ENCODE measurements around the gene NT5C. TPM values are rescaled to one million over a fixed set of nuclear protein-coding genes. Genes with fewer than 3 reads are reported as not detected.
A peak's percentile ranks its signal among the peaks of the same experiment; 100 is the strongest.

The NT5C gene
- total RNA-seq, 4 donors from 2014 or later = 62.5 to 107 (median 105) TPM

DNA sequence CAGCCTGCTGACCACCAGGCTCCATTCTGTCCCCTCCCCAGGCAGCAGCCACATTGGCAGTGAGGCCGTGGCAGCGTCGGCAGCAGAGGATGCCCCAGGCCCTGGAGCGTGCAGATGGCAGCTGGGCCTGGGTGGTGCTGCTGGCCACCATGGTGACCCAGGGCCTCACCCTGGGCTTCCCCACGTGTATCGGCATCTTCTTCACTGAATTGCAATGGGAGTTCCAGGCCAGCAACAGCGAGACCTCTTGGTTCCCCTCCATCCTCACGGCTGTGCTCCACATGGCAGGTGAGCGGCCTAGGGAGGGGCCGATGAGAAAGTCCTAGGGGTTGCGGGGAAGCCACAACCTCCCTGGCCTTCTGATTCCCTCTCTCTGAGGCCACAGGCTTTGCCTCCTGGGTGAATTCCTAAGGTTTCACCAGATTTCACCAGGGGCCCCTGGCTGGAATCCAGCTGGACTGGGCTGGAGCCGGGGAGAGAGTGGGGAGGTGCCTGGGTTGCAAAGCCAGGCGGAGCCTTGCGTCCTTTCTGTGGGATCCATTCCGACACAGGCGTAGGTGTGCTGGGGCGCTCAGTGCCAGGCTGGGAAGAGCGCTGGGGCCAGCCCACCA, 37.9 kb downstream of the NT5C start:
- intact Hi-C loops (cut with DNase I; ENCODE audit: low total_unique reads) = no loop called here
- WGBS, 2 donors = 50 to 57% methylated on average over 9 to 18 of the region's 18 CpGs
- TF ChIP-seq, protein P1, sequence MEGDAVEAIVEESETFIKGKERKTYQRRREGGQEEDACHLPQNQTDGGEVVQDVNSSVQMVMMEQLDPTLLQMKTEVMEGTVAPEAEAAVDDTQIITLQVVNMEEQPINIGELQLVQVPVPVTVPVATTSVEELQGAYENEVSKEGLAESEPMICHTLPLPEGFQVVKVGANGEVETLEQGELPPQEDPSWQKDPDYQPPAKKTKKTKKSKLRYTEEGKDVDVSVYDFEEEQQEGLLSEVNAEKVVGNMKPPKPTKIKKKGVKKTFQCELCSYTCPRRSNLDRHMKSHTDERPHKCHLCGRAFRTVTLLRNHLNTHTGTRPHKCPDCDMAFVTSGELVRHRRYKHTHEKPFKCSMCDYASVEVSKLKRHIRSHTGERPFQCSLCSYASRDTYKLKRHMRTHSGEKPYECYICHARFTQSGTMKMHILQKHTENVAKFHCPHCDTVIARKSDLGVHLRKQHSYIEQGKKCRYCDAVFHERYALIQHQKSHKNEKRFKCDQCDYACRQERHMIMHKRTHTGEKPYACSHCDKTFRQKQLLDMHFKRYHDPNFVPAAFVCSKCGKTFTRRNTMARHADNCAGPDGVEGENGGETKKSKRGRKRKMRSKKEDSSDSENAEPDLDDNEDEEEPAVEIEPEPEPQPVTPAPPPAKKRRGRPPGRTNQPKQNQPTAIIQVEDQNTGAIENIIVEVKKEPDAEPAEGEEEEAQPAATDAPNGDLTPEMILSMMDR (IDR thresholded peaks at IDR 0.05) = no peak
- TF ChIP-seq POLR2A (IDR thresholded peaks at IDR 0.05) = no peak
- no peak for DNase-seq (ENCODE audit: low spot score in 2 of 2)
- no peak overlapping the region for H3K4me3 ChIP-seq (ENCODE audit: low read depth, poor library complexity, severe bottlenecking)

- WGBS, 2 donors = 72 to 84% methylated on average over 10 of the region's 10 CpGs
- H3K4me3 ChIP-seq (ENCODE audit: low read depth, poor library complexity, severe bottlenecking) = no peak overlapping the region
- DNase-seq (ENCODE audit: low spot score in 2 of 2) = no peak
- intact Hi-C loops (cut with DNase I; ENCODE audit: low total_unique reads) = no loop called here
- TF ChIP-seq, protein P1 (IDR thresholded peaks at IDR 0.05) = no peak
- no peak for TF ChIP-seq POLR2A (IDR thresholded peaks at IDR 0.05)
Measured at GRCh38 chr17:75091855-75092327, 39.7 kb downstream of the NT5C start.

- intact Hi-C loops (cut with DNase I; ENCODE audit: low total_unique reads) = no loop called here
- TF ChIP-seq, protein P1 (IDR thresholded peaks at IDR 0.05) = no peak
- TF ChIP-seq POLR2A (IDR thresholded peaks at IDR 0.05) = no peak
- 40 to 45% methylated on average over 19 of the region's 19 CpGs for WGBS, 2 donors
- no peak for DNase-seq (ENCODE audit: low spot score in 2 of 2)
- H3K4me3 ChIP-seq (ENCODE audit: low read depth, poor library complexity, severe bottlenecking) = no peak overlapping the region
Measured at GRCh38 chr17:75090871-75091854, 40.4 kb downstream of the NT5C start.

DNA sequence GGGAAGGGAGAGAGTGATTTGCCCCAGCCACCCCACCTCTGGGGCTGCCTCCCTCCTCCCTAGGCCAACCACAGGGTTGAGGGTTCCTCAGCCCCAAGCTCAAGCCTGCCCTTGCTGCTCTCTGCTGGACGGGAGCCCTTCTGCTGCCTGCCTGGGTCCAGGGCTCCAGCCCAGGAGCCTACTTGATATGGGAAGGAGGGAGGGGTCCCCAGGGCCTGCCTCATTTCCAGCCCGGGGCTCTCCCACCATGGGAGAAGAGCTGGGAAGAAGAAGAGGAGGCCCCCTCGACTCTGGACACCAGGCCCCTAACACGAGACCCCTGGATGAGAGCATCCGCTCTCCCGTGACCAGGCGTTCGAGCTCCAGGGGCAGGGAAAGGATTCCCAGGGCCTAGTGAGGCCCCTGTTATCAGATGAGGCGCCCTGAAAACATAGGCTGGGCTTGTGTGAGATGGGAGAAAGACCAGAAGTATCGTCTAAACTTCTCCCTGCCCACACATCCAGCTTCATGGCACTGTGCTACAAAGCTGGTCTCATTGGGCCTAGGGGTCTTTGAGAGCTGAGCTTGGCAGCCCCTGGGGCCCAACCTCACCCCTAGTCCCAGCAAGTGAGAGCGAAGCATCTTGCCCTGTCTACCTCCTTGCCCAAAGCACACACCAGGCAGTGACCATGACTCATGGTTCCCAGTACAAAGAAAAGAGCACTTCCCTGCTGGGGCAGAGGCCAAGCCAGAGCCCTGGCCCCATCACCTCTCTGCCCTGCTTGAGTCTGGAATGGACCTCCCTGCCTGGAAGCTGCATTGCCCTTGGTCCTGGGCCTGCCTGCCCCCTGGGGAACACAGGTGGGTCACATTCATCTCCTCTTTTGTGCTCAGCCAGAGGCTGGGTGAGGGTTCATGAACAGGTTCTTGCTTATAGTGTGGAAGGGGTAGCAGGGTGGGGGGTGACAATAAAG, 42.8 kb downstream of the NT5C start:
- no peak for DNase-seq (ENCODE audit: low spot score in 2 of 2)
- no peak for TF ChIP-seq POLR2A (IDR thresholded peaks at IDR 0.05)
- TF ChIP-seq, protein P1 (IDR thresholded peaks at IDR 0.05) = no peak
- WGBS, 2 donors = 60 to 71% methylated on average over 8 to 10 of the region's 11 CpGs
- H3K4me3 ChIP-seq (ENCODE audit: low read depth, poor library complexity, severe bottlenecking) = peak overlapping the region; percentile 56
- intact Hi-C loops (cut with DNase I; ENCODE audit: low total_unique reads) = no loop called here
